ENCODE results near the gene NT5C3B. TPM values are rescaled to one million over a fixed set of nuclear protein-coding genes. Genes with fewer than 3 reads are reported as not detected.

NT5C3B gene
- total RNA-seq, 4 donors from 2014 or later: 64.8 to 95.6 (median 70.1) TPM

- peak; percentile 97 for DNase-seq (ENCODE audit: extremely low spot score)
- intact Hi-C loops (cut with DNase I): loop anchor here (1.0 kb wide), 1 partner anchor 63 kb away; no protein-coding TSS in a partner anchor
- H3K27me3 ChIP-seq: peaks cover 0 to 17% (median 0%) of the 10 kb centered on the region in 4 donors
- 29% methylated on average over 8 of the region's 14 CpGs for WGBS
- peak overlapping the region in 3 of 4 donors; percentile 7 to 38 (median 23) for H3K4me3 ChIP-seq
- H3K4me1 ChIP-seq: peaks cover 7 to 14% (median 9%) of the 10 kb centered on the region in 4 donors
- TF ChIP-seq POLR2AphosphoS5 (IDR thresholded peaks at IDR 0.05) (peak; percentile 6 to 41), POLR2A (IDR thresholded peaks at IDR 0.05; ENCODE audit: low read depth) (no peak), EP300 (IDR thresholded peaks at IDR 0.05) (no peak), CTCF (IDR thresholded peaks at IDR 0.05) (peak in 2 of 3 experiments; percentile 96 to 97)
- peak overlapping the region in 1 of 4 donors; percentile 28 for H3K27ac ChIP-seq (replicated peaks in 1 of 4)
- peaks cover 0 to 30% (median 6%) of the 10 kb centered on the region in 4 donors for H3K36me3 ChIP-seq
- no peaks in the 10 kb centered on the region for H3K9me3 ChIP-seq
These were observed 34.4 kb downstream of the NT5C3B start for GRCh38 chr17:41801374-41802271.

GRCh38 chr17:41800601-41801373 is 35.2 kb downstream of the NT5C3B start:
- H3K36me3 ChIP-seq: peaks cover 0 to 21% (median 6%) of the 10 kb centered on the region in 4 donors
- H3K27ac ChIP-seq (replicated peaks in 1 of 4): peak overlapping the region in 1 of 4 donors; percentile 28
- peaks cover 0 to 17% (median 0%) of the 10 kb centered on the region in 4 donors for H3K27me3 ChIP-seq
- TF ChIP-seq POLR2AphosphoS5 (IDR thresholded peaks at IDR 0.05) (no peak), POLR2A (IDR thresholded peaks at IDR 0.05; ENCODE audit: low read depth) (no peak), CTCF (IDR thresholded peaks at IDR 0.05) (no peak), EP300 (IDR thresholded peaks at IDR 0.05) (no peak)
- intact Hi-C loops (cut with DNase I): loop anchor here (1.0 kb wide), 1 partner anchor 62 kb away; no protein-coding TSS in a partner anchor
- no peaks in the 10 kb centered on the region for H3K9me3 ChIP-seq
- no peak for DNase-seq (ENCODE audit: extremely low spot score)
- 44% methylated on average over 16 of the region's 18 CpGs for WGBS
- H3K4me1 ChIP-seq: peaks cover 7 to 14% (median 9%) of the 10 kb centered on the region in 4 donors
- H3K4me3 ChIP-seq: peak overlapping the region in 1 of 4 donors; percentile 23

GRCh38 chr17:41799366-41799765 is 36.7 kb downstream of the NT5C3B start:
- no peaks in the 10 kb centered on the region for H3K9me3 ChIP-seq
- peaks cover 7 to 14% (median 11%) of the 10 kb centered on the region in 4 donors for H3K4me1 ChIP-seq
- no peak for TF ChIP-seq POLR2A (IDR thresholded peaks at IDR 0.05; ENCODE audit: low read depth)
- no peak for TF ChIP-seq POLR2AphosphoS5 (IDR thresholded peaks at IDR 0.05)
- TF ChIP-seq CTCF (IDR thresholded peaks at IDR 0.05): no peak
- no peak for TF ChIP-seq EP300 (IDR thresholded peaks at IDR 0.05)
- peaks cover 0 to 17% (median 0%) of the 10 kb centered on the region in 4 donors for H3K27me3 ChIP-seq
- 80% methylated on average over 8 of the region's 8 CpGs for WGBS
- DNase-seq (ENCODE audit: extremely low spot score): no peak
- no peak overlapping the region for H3K27ac ChIP-seq (replicated peaks in 1 of 4)
- intact Hi-C loops (cut with DNase I): no loop called here
- no peak overlapping the region for H3K4me3 ChIP-seq
- peaks cover 0 to 9% (median 4%) of the 10 kb centered on the region in 4 donors for H3K36me3 ChIP-seq

- Histone ChIP-seq H3K36me3 (peaks cover 0 to 2% (median under 1%) of the 10 kb centered on the region in 4 donors), H3K9me3 (no peaks in the 10 kb centered on the region), H3K27me3 (peaks cover 0 to 17% (median 0%) of the 10 kb centered on the region in 4 donors), H3K4me3 (no peak overlapping the region), H3K27ac (replicated peaks in 1 of 4) (no peak overlapping the region), H3K4me1 (peaks cover 18 to 29% (median 26%) of the 10 kb centered on the region in 4 donors)
- WGBS: 87% methylated on average over 3 of the region's 3 CpGs
- DNase-seq (ENCODE audit: extremely low spot score): no peak
- TF ChIP-seq CTCF (IDR thresholded peaks at IDR 0.05): no peak
- no peak for TF ChIP-seq POLR2A (IDR thresholded peaks at IDR 0.05; ENCODE audit: low read depth)
- no peak for TF ChIP-seq POLR2AphosphoS5 (IDR thresholded peaks at IDR 0.05)
- no peak for TF ChIP-seq EP300 (IDR thresholded peaks at IDR 0.05)
- intact Hi-C loops (cut with DNase I): no loop called here
These were observed 38.7 kb downstream of the NT5C3B start for GRCh38 chr17:41797377-41797776.

All from esophagus muscularis mucosa (tissue), 4 donors.